Right kidney (tissue), 1 donor: Measurements from ENCODE around the gene REV3L.

Experiments
- DNase-seq: peaks from one replicate; pipeline ENCODE4 v3.0.0-alpha.2; 2016

Gene REV3L

DNA sequence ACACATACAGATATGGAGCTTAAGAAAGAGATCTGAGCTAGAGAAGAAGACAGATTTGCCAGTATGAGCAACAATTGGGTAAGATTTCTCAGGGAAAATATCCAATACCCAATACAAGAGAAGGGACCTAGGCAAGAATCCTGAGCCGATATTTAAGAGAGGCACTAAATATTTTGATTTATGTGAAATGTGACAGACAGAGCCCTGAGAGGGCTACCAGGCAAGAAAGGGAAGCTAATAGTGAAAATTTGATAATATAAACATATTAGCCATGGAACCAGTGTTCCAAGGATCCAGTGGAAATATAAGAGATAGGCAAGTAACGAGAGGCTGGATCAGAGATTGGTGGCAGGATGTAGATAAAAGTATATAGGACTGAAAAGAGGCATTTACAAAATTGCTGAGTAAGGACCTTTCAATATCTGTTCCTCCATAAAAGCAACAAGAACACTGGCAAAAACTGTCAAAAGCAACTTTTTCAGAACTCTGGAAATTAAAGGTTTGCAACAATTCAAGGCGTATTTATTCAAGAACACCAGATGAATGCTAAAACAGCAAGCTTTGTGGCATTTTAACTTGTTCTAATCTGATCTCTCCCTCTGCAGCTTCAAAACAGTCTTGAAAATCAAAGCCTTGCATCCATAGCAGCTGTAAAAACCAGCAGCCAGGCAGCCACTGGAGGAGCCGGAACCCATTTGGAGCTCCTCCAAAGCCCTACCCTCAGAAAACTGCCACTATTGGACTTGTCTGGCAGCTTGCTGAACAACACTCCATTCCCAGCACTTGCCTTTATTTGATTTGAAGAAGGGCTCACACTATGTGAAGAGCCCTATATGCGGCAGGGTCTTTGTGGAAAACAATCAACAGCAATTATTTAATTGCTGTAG is 58.8 kb downstream of the REV3L start:
- DNase-seq = no peak

DNA sequence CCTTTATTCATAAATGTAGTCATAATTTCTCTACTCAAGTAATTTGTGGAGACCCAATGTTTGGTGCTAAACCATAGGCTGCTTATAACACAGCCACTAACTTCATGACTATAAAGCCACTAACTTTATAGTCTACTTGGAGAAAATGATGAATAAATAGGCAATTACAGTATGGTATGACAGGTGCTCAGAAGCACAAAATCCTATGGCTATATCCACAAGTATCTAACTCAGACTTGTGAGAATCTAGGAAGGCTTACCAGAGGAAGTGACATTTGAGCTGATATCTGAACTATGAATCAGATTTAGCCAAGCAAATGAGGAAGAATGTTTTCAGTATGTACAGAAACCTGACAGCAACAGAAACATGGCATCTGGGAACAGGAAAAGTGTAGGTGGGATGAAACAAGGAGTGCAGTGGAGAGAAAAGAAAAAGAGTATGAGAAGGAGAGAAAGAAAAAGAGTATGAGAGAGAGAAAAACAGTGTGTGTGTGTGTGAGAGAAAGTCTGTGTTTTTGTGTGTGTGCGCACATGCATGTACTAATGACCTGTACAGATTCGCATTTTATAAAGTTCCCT is 59.9 kb downstream of the REV3L start:
- no peak for DNase-seq

- no peak for DNase-seq
Observed at GRCh38 chr6:111418971-111419693, 63.9 kb downstream of the REV3L start.

GRCh38 chr6:111417946-111418345 is 65.1 kb downstream of the REV3L start:
- no peak for DNase-seq

DNA sequence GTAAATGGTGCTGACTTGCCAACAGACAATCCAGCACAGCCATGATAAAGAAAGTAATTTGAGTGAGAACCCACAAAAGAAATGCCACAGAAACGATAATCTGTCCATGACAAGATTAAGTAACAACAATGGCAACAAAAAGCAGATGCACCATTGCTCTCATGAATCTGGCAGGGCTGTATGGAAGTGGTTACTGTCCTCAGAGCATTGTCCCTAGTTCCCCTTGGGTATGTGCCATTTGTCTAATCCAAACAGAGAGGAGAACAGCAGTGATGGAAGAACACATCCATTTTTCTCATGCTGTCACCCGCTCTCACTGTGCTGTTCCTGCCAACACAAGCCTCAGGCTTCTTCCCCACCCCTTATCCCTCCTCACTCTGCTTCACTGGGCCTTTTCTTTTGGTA is 65.8 kb downstream of the REV3L start:
- DNase-seq = no peak

DNA sequence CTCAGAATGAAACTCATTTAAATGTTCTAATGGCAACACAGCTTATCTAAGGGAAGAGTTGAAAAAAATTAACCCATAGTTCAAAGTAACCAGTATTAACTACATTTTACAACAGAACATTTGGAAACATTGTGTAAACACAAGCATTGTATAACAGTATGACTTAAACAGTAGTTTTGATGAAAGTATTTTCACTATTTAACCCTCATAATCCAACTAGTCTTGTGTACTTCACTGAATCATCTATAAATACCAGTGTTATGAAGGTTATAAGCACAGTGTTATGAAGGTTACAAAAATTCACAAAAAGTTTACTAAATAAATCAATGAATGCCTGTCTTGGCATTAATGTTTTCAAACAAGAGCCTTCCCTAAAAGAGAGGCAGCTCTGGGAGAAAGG is 66.5 kb downstream of the REV3L start:
- DNase-seq = no peak

- DNase-seq = no peak
Observed at GRCh38 chr6:111414373-111414772, 68.6 kb downstream of the REV3L start.

- DNase-seq = no peak
Observed at GRCh38 chr6:111411978-111412566, 70.9 kb downstream of the REV3L start.

DNA sequence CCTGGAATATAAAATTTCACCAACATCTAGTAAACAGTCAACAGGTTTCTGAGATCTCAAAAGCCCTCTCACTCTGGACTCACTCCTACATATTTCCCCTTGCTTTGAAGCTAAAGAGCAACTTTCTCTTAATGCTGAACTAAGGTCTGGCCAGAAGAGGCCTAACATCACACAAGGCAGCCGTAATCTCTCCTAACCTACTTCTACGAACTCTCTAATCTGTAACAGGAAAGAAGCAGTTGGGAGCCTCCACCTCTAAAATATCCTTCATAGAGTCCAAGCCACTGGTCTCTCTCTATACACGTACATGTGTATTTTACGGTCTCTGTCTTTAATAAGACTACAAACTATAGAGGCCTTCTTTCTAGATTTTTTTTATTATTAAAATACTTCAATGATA is 72.0 kb downstream of the REV3L start:
- DNase-seq = no peak

DNA sequence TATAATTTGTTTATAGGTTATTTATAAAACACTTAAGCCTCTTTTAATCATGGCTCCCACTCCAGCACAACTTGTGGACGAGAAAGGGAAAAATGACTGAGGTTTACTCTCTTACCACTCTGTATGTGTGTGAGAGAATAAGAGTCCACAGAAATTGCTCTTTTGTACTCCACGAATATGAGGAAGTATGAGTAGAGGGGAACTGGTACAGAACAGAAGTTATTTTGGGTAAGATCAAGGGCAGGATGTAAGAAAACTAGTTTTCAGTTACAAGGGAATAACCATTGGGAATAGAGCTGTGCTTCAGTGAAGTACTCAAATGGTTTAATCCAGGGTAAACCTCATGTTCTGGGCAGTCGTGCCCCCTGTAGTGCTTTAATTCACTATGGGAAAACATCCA is 72.6 kb downstream of the REV3L start:
- no peak for DNase-seq

- DNase-seq = no peak
Observed at GRCh38 chr6:111409430-111409829, 73.6 kb downstream of the REV3L start.

DNA sequence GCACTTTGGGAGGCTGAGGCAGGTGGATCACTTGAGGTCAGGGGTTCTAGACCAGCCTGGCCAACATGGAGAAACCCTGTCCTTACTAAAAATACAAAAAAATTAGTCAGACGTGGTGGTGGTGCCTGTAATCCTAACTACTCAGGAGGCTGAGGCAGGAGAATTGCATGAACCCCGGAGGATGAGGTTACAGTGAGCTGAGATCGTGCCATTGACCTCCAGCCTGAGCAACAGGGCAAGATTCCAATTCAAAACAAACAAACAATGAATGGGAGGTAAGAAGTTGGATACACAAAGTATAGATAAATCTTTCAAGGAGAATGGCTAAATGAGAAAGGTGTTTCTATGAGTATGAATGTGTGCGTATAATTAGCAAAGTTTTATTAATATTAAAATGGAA is 75.3 kb downstream of the REV3L start:
- no peak for DNase-seq

DNA sequence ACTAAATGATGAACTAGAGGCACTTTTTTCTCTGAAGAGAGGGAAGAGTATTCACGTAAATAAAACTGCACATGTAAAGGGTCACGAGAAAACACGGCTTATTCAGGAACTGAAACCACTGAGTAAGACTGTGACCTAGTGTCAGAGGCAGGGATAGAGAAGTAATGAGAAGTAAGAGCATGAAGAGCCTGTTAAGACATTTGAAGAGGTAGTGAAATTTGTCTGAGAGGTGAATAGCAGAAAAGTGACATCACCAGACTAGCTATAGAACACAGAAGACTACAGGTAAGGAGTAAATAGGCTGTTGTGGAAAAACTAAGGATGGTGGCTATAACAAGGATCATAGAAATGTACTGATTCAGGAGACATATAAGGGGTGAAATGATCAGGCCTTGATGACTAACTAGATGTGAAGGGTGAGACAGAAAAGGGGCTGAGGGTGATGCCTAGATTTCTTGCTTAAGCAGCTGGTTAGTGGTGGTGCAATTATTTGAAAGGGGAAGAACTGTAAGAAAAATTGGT is 76.8 kb downstream of the REV3L start:
- no peak for DNase-seq

- DNase-seq = no peak
Observed at GRCh38 chr6:111403388-111403787, 79.6 kb downstream of the REV3L start.

DNA sequence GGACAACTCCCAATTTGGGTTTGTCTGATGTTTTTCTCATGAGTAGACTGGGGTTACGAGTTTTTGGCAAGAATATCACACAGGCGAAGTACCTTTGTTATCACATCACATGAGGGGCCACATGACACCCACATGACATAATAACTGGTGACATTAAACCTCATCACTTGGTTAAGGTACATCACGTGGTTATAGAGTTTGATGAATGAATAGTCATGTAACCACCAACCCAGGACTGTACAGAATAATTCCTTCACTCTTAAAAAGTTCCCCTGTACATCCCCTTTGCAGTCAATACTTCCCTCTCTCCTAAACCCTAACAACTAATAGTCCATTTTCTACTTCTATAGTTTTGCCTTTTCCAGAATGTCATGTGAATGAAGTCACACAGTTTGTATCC is 83.4 kb downstream of the REV3L start:
- DNase-seq = no peak

- DNase-seq = no peak
Observed at GRCh38 chr6:111388681-111389080, 94.3 kb downstream of the REV3L start.

GRCh38 chr6:111382476-111383294 is 100.3 kb downstream of the REV3L start:
- DNase-seq = no peak

DNA sequence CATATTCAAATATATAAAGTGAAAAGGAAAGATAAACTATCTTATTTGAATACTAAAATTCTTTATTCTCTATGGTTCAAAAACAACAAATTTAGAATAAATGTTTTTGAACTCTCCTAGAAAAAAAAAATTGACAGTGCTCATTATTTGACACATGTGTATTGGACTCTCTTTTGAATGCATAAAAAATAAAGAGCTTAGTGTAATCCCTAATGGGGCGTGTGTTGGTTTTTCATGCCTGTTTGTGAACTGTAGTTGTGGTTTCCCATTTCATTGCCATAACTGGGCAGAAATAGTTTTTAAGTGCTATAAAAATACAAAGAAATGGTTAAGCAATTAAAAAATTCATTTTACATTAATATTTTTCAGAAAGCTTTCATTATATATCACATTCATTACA is 101.3 kb downstream of the REV3L start:
- DNase-seq = no peak

DNA sequence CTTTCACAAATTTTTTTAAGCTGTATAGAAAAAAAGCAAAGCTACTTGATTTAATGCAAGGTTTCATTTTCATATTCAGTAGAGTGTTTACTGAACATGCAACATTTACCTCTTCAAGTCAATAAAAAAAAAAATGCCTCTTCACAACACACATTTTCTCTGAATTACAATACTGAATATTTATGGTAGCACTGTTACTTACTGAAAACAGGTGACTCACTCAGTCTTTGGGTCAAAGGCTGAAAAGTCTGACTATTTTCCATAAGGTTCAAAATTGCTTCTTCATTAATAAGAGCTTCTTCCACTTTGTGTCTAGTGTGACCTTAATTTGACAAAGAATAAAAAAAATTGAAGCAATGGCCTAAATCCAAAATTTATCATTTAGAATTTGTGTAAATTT is 101.9 kb downstream of the REV3L start:
- DNase-seq = no peak

GRCh38 chr6:111379831-111380230 is 103.2 kb downstream of the REV3L start:
- DNase-seq = no peak

GRCh38 chr6:111379302-111379701 is 103.7 kb downstream of the REV3L start:
- DNase-seq = no peak

- no peak for DNase-seq
Observed at GRCh38 chr6:111377558-111378120, 105.4 kb downstream of the REV3L start.
